ENCODE data around the gene CERCAM. TPM values are rescaled to one million over a fixed set of nuclear protein-coding genes. Genes with fewer than 3 reads are reported as not detected.

The CERCAM gene, protein sequence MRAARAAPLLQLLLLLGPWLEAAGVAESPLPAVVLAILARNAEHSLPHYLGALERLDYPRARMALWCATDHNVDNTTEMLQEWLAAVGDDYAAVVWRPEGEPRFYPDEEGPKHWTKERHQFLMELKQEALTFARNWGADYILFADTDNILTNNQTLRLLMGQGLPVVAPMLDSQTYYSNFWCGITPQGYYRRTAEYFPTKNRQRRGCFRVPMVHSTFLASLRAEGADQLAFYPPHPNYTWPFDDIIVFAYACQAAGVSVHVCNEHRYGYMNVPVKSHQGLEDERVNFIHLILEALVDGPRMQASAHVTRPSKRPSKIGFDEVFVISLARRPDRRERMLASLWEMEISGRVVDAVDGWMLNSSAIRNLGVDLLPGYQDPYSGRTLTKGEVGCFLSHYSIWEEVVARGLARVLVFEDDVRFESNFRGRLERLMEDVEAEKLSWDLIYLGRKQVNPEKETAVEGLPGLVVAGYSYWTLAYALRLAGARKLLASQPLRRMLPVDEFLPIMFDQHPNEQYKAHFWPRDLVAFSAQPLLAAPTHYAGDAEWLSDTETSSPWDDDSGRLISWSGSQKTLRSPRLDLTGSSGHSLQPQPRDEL
- polyA plus RNA-seq (ENCODE audit: insufficient read length in 4 of 4) = 10 to 100 TPM; 37.9 to 50.5 (median 40.8) TPM

DNA sequence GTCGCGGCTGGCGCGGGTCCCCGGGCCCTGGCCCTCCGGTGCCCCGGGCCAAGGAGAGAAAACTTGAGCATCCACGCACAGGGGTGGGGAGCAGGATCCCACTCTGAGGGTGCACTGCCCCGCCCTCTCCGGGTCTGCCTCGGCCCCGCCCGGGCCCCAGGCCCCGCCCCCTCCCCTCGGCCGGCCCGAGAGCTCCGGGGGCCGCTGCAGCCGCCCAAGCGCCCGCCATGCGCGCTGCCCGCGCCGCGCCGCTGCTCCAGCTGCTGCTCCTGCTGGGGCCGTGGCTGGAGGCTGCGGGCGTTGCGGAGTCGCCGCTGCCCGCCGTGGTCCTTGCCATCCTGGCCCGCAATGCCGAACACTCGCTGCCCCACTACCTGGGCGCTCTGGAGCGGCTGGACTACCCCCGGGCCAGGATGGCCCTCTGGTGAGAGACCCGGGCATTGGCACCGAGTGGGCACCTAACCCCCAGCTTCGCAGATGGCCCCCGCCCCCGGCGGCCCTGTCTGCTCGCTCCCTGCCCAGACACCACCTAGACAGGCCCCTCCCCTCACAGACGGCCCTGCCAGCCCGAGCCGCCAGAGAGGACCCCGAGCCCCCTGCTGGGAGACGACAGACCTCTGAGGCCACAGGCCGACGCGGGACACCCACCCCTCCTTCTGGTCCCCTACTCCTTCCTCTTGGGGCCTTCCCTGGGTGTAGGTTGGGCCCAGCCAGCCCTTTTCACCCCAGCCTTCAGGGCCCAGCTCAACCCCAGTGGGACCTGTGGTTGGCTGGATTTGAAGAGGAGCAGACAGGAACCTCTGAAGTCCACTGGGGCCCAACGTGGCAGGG is at the start of gene CERCAM:
CERCAM (plus strand) TSS at position 207 of the 831 bp plus-strand sequence; CDS start at position 228, 21 bp downstream.
- no peak for DNase-seq (ENCODE audit: low read depth in 4 of 4, low spot score in 3 of 4)

DNA sequence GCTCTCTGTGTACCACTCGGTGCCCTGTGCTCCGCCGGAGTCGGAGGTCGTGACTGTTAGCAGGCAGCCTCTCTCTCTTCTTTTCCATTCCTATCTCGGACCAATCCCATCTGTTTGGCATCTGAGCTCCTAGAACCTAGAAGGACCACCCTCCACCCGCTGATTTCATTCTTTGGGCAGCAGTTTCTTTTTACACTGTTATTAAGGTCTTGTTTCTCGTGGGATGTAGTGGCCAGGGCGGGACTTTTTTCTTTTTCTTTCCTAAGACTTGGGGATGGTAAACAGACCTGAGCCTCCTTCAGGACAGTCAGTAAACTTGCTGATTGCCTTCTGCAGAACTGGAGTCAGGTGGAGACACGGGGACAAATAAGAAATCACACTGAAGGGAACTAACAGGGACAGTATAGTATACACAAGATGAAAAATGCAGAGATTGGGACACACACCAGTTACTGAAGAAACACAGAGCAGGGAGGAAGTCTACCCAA is 49.0 kb upstream of the CERCAM start:
- DNase-seq (ENCODE audit: low read depth in 4 of 4, low spot score in 3 of 4) = no peak

DNA sequence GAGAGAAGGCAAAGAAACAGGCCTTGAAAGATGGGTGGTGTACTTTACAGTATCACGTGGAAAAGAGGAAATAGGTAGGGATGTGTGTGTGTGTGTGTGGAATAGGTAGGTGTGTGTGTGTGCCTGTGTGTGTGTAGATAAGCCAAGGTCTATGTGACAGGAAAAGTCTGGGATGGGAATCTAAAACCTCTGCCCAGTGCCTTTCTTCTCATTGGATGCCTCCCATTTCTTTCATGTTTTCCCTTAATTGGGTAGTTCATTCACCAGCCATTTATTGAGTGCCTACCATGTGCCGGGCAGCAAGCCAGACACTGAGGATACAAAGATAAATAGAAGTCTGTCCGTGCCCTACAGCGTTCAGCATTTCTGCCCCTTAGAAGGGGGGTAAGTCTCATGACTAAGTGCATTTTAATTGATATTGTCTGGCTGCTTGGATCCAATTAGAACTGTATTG is 48.4 kb upstream of the CERCAM start:
- DNase-seq (ENCODE audit: low read depth in 4 of 4, low spot score in 3 of 4) = no peak

- no peak for DNase-seq (ENCODE audit: low read depth in 4 of 4, low spot score in 3 of 4)
Measured at GRCh38 chr9:128372784-128373183, 47.9 kb upstream of the CERCAM start.

DNA sequence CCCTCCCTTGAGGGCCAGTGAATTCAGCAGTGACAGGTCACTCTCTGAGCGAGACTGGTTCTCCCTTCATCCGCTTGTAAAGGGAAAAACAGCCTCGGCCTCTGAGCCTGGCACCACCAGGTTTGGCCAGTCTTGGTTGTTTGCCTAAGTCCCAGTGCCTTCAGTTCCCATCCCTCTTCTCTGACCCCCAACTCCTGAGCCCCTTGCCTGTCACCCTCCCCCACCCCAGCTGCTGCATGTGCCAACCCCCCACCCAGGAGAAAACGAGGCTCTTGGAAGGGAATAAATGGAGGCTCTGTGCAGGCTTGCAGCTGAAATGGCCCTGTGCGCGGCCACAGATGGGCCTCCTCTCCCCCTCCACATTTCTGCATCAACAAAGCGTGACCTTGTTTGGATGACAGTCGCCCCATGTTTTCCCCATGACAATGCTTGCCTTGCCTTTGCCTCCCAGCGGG is 46.4 kb upstream of the CERCAM start:
- no peak for DNase-seq (ENCODE audit: low read depth in 4 of 4, low spot score in 3 of 4)

- no peak for DNase-seq (ENCODE audit: low read depth in 4 of 4, low spot score in 3 of 4)
Measured at GRCh38 chr9:128375865-128376264, 44.8 kb upstream of the CERCAM start.

GRCh38 chr9:128382261-128382660 is 38.4 kb upstream of the CERCAM start:
- DNase-seq (ENCODE audit: low read depth in 4 of 4, low spot score in 3 of 4) = no peak

GRCh38 chr9:128383007-128383753 is 37.5 kb upstream of the CERCAM start:
- no peak for DNase-seq (ENCODE audit: low read depth in 4 of 4, low spot score in 3 of 4)

DNA sequence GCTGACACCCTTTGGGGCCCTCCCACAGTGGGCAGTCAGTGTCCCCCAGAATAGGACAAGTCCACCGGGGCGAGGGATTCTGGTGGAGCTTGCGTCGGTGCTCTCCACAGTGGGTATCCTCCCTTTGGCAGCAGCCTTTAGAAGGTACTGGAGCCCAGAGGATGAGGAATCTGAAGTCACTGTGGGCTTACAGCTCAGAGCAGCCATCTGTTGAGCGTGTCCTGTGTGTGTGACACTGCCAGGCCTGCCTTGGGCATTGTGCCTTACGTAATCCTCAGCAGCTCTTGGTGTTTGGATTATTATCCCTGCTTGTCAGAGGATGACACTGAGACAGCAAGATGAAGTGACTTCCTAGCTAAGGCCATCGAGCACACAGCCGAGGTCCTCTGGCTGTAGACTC is 36.9 kb upstream of the CERCAM start:
- no peak for DNase-seq (ENCODE audit: low read depth in 4 of 4, low spot score in 3 of 4)

GRCh38 chr9:128384801-128385495 is 35.7 kb upstream of the CERCAM start:
- DNase-seq (ENCODE audit: low read depth in 4 of 4, low spot score in 3 of 4) = no peak

- no peak for DNase-seq (ENCODE audit: low read depth in 4 of 4, low spot score in 3 of 4)
Measured at GRCh38 chr9:128385496-128386460, 34.9 kb upstream of the CERCAM start.

GRCh38 chr9:128388150-128388549 is 32.5 kb upstream of the CERCAM start:
- DNase-seq (ENCODE audit: low read depth in 4 of 4, low spot score in 3 of 4) = no peak

DNA sequence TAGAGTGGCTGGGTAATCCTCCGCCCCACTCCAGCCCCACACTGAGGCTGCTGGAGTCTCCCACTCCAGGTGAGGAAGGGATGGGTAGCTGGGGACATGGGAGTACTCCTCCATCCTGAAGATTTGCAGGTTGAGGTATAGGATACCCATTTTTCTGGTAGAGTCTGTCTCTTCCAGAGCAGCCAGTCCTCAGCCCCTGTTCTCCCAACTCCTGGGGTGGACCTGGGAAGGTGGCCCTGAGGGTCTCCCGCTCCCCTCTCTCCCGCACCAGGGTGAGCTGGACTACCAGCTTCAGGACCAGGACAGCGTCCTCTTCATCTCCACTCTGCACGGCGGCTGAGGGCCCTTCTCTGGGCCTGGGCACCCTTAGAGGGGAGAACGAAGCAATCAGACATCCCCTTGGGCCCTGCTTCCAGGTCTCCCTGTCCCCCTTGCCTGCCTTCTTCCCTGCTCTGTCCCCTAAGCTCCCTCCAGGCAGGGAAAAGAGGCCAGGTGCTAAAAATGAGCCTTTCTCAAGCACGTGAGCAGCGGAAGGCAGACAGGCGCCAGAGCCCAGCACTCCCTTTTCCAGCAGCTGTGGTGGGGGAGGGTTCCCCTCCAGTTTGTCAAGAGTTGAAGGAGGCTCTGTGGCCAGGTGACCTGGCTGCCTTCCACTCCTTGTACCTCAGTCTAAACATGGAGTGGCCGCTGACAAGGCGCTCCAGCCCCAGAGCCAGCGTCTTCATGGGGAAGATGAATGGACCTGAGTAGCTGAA is 31.1 kb upstream of the CERCAM start:
- DNase-seq (ENCODE audit: low read depth in 4 of 4, low spot score in 3 of 4) = no peak

- DNase-seq (ENCODE audit: low read depth in 4 of 4, low spot score in 3 of 4) = no peak
Measured at GRCh38 chr9:128390150-128390812, 30.4 kb upstream of the CERCAM start.

DNA sequence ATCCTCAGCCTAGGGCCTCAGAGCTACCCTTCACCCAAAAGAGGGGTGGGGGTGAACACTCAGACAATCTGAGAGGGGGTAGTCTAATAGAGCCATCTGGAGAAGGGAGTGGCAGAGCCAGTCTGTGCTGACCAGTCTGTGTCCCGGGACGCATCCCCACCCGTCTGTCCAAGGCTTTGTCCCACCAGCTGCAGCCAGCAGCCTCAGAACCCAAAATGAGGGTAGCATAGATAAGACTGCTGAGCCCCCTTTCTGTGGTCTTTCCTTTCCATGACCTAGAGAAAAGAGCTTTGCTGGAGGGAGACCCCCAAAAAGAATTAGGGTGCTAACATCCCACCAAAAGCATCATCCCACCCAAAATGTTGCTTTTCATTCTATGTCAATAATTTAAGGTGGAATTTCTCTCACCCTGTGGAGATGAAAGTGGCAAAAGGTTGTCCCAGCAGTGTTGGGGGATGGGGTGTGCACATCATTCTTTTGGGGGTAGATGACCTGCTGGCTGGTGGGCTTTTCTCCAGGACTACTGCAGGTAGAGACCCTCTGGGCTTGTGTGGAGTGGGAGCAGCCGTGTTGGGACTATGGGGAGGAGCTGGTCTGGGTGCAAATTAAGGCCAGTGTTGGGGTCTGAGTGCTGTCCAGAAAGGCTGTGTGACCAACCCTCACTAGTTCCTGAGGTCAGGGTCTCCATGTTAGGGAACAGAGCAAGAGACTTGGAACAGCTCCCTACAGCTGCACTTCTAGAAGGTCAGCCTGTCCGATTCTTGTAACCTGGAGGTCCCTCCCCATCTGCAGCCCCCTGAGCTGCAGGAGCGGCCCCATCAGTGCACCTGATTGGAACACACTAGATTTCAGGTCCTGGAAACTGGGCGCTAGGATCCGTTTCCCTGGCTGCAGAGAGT is 29.6 kb upstream of the CERCAM start:
- DNase-seq (ENCODE audit: low read depth in 4 of 4, low spot score in 3 of 4) = no peak

GRCh38 chr9:128391956-128392301 is 28.7 kb upstream of the CERCAM start:
- no peak for DNase-seq (ENCODE audit: low read depth in 4 of 4, low spot score in 3 of 4)
